CMK (cell line): ENCODE measurements around the gene SOAT1.

Source experiments
- DNase-seq: peaks from one replicate; pipeline ENCODE4 v3.0.0-alpha.2; 2010; ENCODE audit warnings: low read depth

The SOAT1 gene

GRCh38 chr1:179305450-179305849, 11.9 kb downstream of the SOAT1 start:
- no peak for DNase-seq

DNA sequence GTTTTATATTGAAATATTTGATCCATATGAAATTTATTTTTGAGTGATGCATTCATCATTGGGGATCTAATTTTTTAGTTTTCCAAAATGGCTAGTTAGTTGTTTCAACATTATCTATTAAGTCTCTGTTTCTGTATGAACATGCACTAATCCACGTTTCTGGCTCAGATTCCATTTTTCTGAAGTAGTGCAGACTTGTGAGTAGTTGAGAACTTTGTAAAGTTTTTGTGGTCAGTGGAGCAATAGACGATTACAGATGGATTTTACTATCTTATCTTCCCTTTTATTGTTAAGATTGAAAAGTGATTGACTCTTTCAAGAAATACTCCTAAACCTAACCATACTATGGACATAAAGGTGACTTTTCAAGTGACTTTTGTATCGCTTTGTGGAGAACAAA, 16.7 kb downstream of the SOAT1 start:
- DNase-seq: no peak

- DNase-seq: no peak
Measured at GRCh38 chr1:179310721-179311120, 17.1 kb downstream of the SOAT1 start.

DNA sequence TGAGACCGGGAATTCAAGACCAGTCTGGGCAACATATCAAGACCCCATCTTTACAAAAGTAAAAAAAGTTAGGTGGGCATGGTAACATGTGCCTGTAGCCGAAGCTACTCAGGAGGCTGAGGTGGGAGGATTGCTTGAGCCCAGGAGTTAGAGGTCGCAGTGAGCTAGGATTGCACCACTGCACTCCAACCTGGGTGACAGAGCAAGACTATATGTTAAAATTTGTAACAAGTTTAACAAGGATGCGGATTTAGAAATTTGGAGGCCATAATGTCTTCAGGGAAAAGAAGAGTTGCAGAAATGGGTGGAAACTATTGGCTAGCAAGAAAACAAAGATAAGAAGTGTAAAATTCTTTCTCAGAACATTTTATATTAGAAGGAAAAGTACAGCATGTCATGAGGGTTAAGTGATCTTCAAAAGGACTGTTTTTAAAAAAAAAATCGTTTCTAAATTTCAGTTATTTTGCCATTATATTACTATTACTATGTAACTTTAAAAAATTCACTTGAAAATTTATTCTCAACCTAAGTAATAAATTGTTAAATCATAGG, 17.6 kb downstream of the SOAT1 start:
- DNase-seq: no peak

- DNase-seq: no peak
Measured at GRCh38 chr1:179313004-179313403, 19.4 kb downstream of the SOAT1 start.

DNA sequence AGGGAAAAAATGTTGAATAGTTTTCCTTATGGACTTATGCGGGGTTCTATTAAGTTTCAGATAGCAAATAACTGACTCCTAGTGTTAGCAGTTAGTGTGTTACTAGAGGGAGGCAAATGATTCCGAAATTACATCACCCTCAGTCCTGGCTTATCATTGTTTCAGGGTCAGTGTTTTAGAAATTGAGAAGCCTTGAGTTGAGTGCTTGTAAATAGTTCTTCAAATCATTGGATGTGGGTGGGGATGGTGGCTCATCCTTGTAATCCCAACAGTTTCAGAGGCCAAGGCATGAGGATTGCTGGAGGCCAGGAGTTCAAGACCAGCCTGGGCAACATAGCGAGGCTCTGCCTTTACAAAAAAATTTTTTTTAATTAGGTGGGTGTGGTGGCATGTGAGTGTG, 21.3 kb downstream of the SOAT1 start:
- DNase-seq: no peak

DNA sequence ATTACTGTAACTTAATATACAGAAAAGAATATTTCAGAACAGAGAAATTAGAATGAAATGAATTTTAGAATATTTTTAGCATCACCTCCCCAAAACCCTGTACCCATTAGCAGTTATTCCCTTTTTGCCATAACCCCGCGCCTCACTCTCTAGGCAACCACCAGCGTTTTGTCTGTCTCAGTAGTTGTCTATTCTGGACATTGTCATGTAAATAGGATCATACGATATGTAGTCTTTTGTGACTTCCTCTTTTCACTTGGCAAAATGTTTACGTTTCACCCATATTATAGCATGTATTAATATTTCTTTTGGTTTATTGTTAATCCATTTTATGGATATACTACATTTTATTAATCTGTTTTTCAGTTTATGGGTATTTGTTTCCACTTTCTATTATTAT, 24.9 kb downstream of the SOAT1 start:
- DNase-seq: no peak

DNA sequence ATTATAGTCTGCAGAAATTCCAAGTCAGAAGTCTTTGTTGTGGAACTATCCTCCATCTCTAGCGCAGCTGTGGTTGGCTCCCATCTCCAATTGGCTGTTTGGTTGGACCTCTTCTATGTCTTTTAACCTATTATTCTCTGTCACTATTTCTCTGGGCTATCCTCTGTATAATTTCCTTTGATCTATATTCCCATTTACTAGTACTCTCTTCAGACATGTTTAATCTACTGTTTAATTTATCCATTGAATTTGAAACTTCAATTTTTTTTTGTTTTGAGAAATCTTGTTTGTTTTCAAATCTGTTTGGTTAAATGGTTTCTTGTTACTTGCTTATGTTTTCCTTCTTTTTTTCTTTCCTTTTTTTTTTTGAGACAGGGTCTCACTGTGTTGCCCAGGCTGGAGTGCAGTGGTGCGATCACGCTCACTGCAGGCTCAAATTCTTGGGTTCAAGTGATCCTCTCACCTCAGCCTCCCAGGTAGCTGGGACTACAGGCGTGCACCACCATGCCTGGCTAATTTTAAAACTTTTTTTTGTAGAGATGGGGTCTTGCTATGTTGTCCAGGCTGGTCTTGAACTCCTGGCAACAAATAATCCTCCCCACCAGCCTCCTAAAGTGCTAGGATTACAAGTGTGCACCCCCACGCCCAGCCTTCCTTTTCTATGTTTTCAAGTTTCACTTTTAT, 28.1 kb downstream of the SOAT1 start:
- DNase-seq: no peak

GRCh38 chr1:179322557-179322956, 29.0 kb downstream of the SOAT1 start:
- no peak for DNase-seq

GRCh38 chr1:179323436-179323835, 29.8 kb downstream of the SOAT1 start:
- DNase-seq: no peak

GRCh38 chr1:179325836-179326235, 32.2 kb downstream of the SOAT1 start:
- no peak for DNase-seq

GRCh38 chr1:179326746-179327145, 33.1 kb downstream of the SOAT1 start:
- no peak for DNase-seq

GRCh38 chr1:179327196-179327595, 33.6 kb downstream of the SOAT1 start:
- no peak for DNase-seq

GRCh38 chr1:179327679-179328078, 34.1 kb downstream of the SOAT1 start:
- DNase-seq: no peak

- no peak for DNase-seq
Measured at GRCh38 chr1:179329862-179330261, 36.3 kb downstream of the SOAT1 start.

DNA sequence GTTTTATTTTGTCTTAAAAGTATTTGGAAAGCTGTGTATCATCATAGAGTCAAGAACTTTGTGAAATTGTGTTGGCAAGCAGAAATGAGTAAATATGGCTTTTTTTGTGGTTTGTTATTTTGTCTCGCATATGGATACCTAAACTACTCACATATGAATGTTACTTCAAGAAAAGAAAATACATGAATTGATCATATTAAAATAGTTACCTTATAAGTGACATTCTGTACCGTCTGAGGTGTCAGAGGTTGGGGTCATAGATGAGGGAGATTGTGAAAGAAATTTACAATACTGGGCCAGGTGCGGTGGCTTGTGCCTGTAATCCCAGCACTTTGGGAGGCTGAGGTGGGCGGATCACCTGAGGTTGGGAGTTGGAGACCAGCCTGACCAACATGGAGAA, 40.8 kb downstream of the SOAT1 start:
- no peak for DNase-seq

DNA sequence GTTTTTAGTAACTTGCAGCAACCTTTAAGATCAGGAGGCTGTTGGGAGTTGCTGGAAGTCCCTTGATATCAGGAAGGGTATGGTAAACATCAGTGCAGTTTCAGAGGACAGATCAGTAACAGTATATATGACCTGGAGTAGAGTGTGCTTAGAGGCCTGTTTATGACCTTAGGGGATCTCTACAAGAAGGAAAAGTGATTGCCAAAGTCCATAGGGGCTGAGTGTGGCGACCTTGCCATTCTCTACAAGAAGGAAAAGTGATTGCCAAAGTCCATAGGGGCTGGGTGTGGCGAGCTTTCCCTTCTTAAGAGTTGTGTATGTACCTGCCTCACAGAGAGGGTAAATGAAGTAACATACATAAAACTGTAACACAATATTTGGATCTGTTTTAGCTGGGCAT, 43.7 kb downstream of the SOAT1 start:
- no peak for DNase-seq

DNA sequence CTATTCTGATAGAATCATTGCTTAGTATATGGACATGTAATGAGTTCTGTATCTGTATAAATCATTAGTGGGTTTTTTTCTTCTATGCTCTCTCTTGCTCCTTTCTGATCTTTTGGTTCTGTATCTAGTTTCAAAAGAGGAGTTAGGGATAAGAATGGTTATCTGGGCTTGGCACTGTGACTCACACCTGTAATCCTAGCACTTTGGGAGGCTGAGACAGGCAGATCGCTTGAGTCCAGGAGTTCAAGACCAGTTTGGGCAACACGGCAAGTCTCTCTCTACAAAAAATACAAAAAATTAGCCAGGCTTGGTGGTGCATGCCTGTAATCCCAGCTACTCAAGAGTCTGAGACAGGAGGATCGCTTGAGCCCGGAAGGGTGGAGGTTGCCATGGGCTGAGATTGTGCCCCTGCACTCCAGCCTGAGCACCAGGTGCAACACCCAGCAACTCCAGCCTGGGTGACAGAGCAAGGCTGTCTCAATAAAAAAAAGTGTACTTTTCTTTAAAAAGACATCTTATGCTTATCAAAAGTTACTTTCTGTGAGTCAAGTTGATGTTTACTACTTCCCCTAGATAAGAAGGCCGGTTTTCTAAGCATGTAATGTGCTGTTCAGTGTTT, 44.5 kb downstream of the SOAT1 start:
- no peak for DNase-seq

GRCh38 chr1:179340918-179341317, 47.3 kb downstream of the SOAT1 start:
- DNase-seq: no peak

- DNase-seq: no peak
Measured at GRCh38 chr1:179341943-179342547, 48.4 kb downstream of the SOAT1 start.

GRCh38 chr1:179342740-179343404, 49.3 kb downstream of the SOAT1 start:
- no peak for DNase-seq

- no peak for DNase-seq
Measured at GRCh38 chr1:179351281-179351680, 57.7 kb downstream of the SOAT1 start.

DNA sequence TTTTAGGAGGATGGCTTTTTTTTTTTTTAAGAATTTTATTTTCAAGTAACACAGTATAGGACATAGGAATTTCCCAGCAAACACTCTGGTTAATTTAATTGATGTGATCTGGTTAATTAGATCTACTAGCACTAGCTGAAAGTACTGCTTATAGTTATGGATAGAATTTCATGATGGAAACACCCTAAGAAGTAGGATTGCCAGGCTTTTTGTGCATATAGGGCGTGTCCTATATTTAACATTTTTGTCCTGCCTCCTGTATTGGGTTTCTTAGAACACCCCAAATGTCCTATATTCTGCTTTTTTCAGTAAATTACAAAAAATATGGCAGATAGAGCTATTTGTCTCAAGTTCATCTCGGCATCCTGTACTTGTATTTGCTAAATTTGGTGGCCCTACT, 58.6 kb downstream of the SOAT1 start:
- no peak for DNase-seq
